Muscle of leg (tissue), 11 donors: ENCODE measurements around the gene MIGA2. TPM values are rescaled to one million over a fixed set of nuclear protein-coding genes. Genes with fewer than 3 reads are reported as not detected.
A peak's percentile ranks its signal among the peaks of the same experiment; 100 is the strongest.

ENCODE experiments used
- DNase-seq: peaks from one replicate; pipeline ENCODE4 v3.0.0; 2013
- H3K27ac ChIP-seq: one replicate; pipeline ENCODE4 v1.5.1; 2013; ENCODE audit warnings: mild to moderate bottlenecking, low read length, control low read depth
- H3K27me3 ChIP-seq: one replicate; pipeline ENCODE4 v1.6.1; 2013; ENCODE audit warnings: low read length; ENCODE audit not compliant: control insufficient read depth, insufficient read depth
- H3K36me3 ChIP-seq: one replicate; pipeline ENCODE4 v1.6.1; 2013; ENCODE audit warnings: low read length; ENCODE audit not compliant: control insufficient read depth, insufficient read depth
- H3K4me1 ChIP-seq: one replicate; pipeline ENCODE4 v1.6.1; 2013; ENCODE audit warnings: low read length; ENCODE audit not compliant: control insufficient read depth, insufficient read depth
- H3K4me3 ChIP-seq: one replicate; pipeline ENCODE4 v1.5.1; 2013; ENCODE audit warnings: low read length, control low read depth
- H3K9me3 ChIP-seq: replicated peaks from 2 replicates; pipeline ENCODE4 v1.6.1; 2013; ENCODE audit warnings: low read depth, low read length; ENCODE audit not compliant: control insufficient read depth
- WGBS: methylation state at CpG from one replicate; pipeline ENCODE4 v1.1.5; 2013; ENCODE audit warnings: missing lambda C conversion rate; ENCODE audit not compliant: insufficient coverage; 5-methylcytosine and 5-hydroxymethylcytosine counted together
- polyA plus RNA-seq, 8 donors: library from polyadenylated mRNA; unstranded; fragments of 120-200 nt; gene quantifications; one replicate each; pipeline versions ENCODE4 v1.2.1 to v1.2.3, GENCODE V29; 2013; ENCODE audit warnings: inconsistent platforms in 1 of 8, low replicate concordance in 1 of 8; ENCODE audit not compliant: insufficient read length in 8 of 8, insufficient read depth in 1 of 8
- total RNA-seq: library from RNA; stranded (reverse); fragments of 120-200 nt; gene quantifications from one replicate; pipeline ENCODE4 v1.2.4, GENCODE V29; 2013

The MIGA2 gene
- total and polyA plus RNA-seq, 9 donors: 12.4 to 18.2 (median 14.7) TPM

- peak overlapping the region; percentile 93 for H3K4me3 ChIP-seq
- peak overlapping the region; percentile 93 for H3K27ac ChIP-seq
- H3K27me3 ChIP-seq: no peaks in the 10 kb centered on the region
- no peaks in the 10 kb centered on the region for H3K9me3 ChIP-seq
- H3K4me1 ChIP-seq: peaks cover 20% of the 10 kb centered on the region
- DNase-seq: no peak
- peaks cover 28% of the 10 kb centered on the region for H3K36me3 ChIP-seq
- WGBS: 9% methylated on average over 9 of the region's 30 CpGs
Measured at GRCh38 chr9:129081388-129081904, 45.0 kb downstream of the MIGA2 start.

DNA sequence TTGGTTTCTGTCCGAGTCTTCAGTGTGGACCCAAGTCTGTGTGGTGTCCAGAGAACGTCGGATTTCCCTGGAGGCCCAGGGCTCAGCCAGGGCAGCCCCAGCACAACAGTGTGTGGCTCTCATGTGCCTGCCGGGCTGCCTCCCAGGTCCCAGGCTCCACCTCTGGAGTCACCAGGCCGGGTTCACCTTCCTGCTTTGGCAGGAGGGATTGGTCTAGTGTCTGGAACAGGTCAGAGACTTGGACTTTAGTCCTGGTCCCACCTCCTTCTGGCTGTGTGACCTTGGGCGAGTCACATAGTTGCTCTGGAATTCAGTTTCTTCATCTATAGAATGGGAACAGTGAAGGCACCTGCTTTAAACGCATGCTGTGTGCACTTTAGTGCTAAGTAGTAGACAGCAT is 47.7 kb downstream of the MIGA2 start:
- WGBS: 81% methylated on average over 6 of the region's 7 CpGs
- no peaks in the 10 kb centered on the region for H3K27me3 ChIP-seq
- peaks cover 20% of the 10 kb centered on the region for H3K4me1 ChIP-seq
- no peaks in the 10 kb centered on the region for H3K9me3 ChIP-seq
- no peak overlapping the region for H3K4me3 ChIP-seq
- H3K27ac ChIP-seq: no peak overlapping the region
- peaks cover 44% of the 10 kb centered on the region for H3K36me3 ChIP-seq
- no peak for DNase-seq

DNA sequence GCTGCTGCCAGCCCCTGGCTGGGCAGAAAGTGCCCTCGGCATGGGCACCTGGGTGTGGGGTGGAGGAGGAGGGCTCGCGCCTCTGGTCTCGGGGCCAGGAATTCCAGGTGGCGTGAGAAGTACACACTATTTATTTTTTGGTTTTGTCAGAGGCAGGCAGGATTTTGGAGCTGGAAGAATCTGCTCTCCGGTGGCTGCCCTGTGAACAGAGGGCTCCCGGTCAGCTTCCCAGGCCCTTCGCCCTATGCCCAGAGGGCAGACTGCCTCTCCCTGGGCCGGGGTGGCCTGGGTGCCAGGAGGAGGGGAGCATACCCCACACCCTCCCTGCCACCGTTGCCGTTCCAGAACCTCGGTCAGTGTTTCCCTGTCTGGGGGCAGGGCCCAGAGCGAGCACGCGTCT is 52.8 kb downstream of the MIGA2 start:
- Histone ChIP-seq H3K27me3 (no peaks in the 10 kb centered on the region), H3K27ac (no peak overlapping the region), H3K4me3 (no peak overlapping the region), H3K36me3 (peaks cover 51% of the 10 kb centered on the region), H3K4me1 (no peaks in the 10 kb centered on the region), H3K9me3 (no peaks in the 10 kb centered on the region)
- no peak for DNase-seq
- WGBS: 86% methylated on average over 11 of the region's 15 CpGs

DNA sequence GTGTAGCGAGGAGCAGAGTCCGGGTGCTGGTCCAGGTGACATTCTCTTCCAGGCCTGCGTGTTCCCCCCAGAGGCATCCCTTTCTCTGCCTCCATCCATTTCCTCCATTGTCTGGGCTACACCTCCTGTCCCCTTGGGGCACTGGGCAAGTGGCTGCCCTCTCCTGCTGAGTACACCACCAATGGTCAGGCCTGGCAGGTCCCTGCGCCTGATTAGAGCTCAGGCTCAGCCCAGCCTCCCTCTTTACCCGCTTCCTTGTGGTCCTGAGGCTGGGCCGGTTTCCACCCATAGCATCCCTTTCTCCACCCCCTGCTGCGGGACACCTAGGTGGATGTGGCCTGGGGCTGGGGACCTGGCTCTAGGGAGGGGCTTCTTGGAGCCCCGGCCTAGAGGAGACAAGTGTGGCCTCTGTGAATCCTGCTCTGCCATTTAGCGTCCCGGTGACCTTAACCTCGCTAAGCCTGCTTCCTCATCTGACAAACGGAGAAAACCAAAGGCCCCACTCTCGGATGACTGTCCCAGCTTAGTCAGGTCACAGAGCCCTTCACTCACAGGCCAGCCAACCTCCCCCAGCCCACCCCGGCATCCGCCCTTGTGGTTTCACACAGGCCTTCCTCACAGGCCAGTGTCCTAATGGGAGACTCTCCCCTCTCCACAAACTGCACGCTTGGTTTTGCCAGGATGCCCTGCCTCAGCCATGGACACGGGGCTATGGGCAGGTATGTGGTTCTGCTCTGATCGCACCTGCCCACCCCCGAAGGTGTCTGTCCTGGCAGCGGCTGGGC is 57.4 kb downstream of the MIGA2 start:
- Histone ChIP-seq H3K36me3 (peaks cover 50% of the 10 kb centered on the region), H3K4me3 (no peak overlapping the region), H3K9me3 (no peaks in the 10 kb centered on the region), H3K27ac (no peak overlapping the region), H3K27me3 (no peaks in the 10 kb centered on the region), H3K4me1 (no peaks in the 10 kb centered on the region)
- no peak for DNase-seq
- WGBS: 76% methylated on average over 12 of the region's 20 CpGs

DNA sequence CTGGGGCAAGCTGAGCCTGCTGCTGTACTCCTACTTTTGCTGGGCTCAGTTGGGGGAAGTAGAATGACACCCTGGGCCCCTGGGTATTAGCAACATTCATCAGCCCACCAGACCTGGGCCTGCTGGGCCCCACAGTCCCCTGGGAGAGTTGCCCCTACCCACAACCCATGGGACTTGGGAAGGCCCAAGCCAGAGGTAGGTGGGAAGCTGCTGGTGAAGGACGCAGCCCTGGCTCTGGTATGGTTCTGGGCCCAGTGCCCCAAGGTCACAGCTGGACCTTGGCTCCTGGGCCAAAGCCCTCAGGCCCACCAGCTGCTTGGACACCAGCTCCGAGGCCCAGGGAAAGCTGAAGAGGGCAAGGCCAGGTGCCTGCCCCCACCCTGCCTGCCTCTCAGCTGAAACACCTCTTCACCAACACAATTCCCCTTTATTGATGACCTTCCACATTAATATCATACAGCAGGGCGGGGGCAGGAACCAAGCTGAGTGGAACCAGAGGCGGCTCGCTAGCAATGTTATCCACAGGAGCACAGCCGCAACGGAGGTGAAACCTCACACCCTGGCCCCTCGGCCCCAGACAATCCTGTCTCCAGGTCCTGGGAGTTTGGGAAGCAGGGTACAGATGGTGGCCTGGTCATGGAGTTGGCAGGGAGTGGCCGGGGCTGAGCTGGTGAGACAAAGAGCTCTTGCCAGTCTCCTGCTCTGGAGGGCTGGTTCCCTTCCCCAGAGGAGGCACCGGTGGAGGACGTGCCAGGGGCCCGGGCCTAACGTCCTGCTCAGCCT is 58.2 kb downstream of the MIGA2 start:
- H3K9me3 ChIP-seq: no peaks in the 10 kb centered on the region
- DNase-seq: no peak
- WGBS: 88% methylated on average over 12 of the region's 13 CpGs
- peaks cover 42% of the 10 kb centered on the region for H3K36me3 ChIP-seq
- no peaks in the 10 kb centered on the region for H3K27me3 ChIP-seq
- no peaks in the 10 kb centered on the region for H3K4me1 ChIP-seq
- H3K4me3 ChIP-seq: no peak overlapping the region
- no peak overlapping the region for H3K27ac ChIP-seq

- no peaks in the 10 kb centered on the region for H3K27me3 ChIP-seq
- peaks cover 37% of the 10 kb centered on the region for H3K36me3 ChIP-seq
- WGBS: 92% methylated on average over 21 of the region's 21 CpGs
- no peak overlapping the region for H3K4me3 ChIP-seq
- no peaks in the 10 kb centered on the region for H3K9me3 ChIP-seq
- no peaks in the 10 kb centered on the region for H3K4me1 ChIP-seq
- DNase-seq: no peak
- H3K27ac ChIP-seq: no peak overlapping the region
Measured at GRCh38 chr9:129095170-129095667, 58.8 kb downstream of the MIGA2 start.

GRCh38 chr9:129095908-129096307 is 59.5 kb downstream of the MIGA2 start:
- no peak overlapping the region for H3K27ac ChIP-seq
- H3K36me3 ChIP-seq: peaks cover 33% of the 10 kb centered on the region
- DNase-seq: no peak
- no peak overlapping the region for H3K4me3 ChIP-seq
- WGBS: 91% methylated on average over 11 of the region's 12 CpGs
- no peaks in the 10 kb centered on the region for H3K27me3 ChIP-seq
- H3K4me1 ChIP-seq: no peaks in the 10 kb centered on the region
- H3K9me3 ChIP-seq: no peaks in the 10 kb centered on the region

DNA sequence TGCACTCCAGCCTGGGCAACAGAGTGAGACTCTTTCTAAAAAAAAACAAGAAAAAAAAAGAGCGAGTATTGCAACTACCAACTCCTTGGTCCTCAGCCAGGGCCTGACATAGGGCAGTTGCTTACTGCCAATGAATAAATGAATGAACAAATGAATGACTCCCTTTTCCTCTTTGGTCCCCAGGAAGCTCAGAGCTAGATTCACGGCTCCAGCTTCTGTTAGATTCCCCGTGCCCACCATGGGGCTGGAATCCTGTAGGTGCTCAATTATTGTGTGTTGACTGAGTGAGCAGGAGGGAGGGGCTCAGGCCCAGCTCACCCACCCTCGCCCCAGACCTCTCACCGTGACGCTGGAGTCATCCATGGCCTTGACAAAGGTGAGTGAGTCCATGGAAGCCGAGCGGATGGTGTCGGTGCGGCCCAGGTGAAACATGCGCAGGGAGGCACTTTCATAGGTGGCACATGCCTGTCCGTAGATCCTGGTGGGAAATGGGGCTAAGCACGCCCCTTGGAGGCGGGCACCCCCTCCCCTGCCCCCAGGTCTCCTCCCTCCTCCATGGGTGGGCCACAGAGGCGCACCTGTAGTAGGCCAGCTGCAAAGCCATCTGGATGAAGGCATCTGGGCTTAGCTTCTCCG is 61.4 kb downstream of the MIGA2 start:
- no peak overlapping the region for H3K4me3 ChIP-seq
- no peak for DNase-seq
- H3K4me1 ChIP-seq: peaks cover 4% of the 10 kb centered on the region
- no peak overlapping the region for H3K27ac ChIP-seq
- peaks cover 45% of the 10 kb centered on the region for H3K36me3 ChIP-seq
- no peaks in the 10 kb centered on the region for H3K27me3 ChIP-seq
- H3K9me3 ChIP-seq: no peaks in the 10 kb centered on the region
- 89% methylated on average over 9 of the region's 16 CpGs for WGBS

DNA sequence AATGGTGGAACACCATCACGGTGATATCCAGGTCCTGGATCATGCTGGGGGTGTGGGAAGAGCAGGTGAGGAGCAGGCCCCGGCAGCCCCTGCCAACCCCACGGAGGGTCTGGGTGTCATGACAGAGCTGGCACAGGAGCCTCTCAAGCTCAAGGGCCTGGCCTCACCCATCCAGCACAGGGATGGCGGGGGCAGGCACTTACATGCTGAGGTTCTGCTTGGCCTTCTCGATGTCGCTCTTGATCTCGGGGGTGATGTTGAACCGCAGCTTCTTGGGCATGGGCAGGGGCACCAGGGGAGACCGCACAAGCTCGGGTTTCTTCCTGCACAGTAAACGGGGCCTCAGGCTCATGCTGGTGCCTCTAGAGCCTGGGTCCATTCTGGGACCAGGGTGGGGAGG is 61.9 kb downstream of the MIGA2 start:
- Histone ChIP-seq H3K36me3 (peaks cover 45% of the 10 kb centered on the region), H3K27me3 (no peaks in the 10 kb centered on the region), H3K4me1 (peaks cover 9% of the 10 kb centered on the region), H3K9me3 (no peaks in the 10 kb centered on the region), H3K4me3 (no peak overlapping the region), H3K27ac (no peak overlapping the region)
- WGBS: 86% methylated on average over 10 of the region's 11 CpGs
- DNase-seq: no peak
